ENCODE data around the gene PTCD2. TPM values are rescaled to one million over a fixed set of nuclear protein-coding genes. Genes with fewer than 3 reads are reported as not detected.

PTCD2 gene
- total and polyA plus RNA-seq, 9 of the 15 experiments (the other 6 are each of a cell fraction or from before 2014, with no cell fraction given), result 11.9 to 28.5 (median 18.6) TPM

DNA sequence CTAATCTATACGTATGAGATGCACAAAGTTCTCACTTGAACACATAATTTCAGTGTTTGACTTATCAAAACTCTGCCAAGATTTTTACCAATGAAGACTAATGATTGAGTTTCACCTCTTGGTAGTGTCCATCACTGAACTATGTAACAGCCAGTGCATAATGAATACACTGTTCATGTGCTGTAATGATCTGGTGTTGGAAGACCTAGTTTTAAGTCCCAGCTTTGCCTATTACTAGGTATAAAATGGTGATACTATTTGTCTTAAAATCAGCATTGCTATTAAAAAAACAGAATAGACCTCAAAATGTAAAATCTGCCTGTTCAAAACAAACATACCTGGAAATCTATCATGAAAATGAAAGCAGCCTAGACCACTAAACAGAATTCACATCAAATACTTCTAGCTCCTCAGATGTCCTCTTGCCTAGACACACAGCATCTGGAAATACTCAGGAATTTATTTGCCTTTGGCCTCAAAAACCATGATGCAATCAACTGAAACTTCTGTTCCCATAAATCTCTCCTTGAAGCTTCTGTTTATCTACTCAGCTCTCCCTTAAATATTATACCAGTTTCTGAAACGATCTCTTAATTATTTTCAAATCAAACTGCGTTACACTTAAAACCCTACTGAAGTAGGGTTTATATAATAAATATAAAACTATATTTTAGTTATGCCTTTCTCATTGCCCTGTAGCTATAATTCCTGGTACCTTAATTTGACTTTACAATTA lies 38.2 kb upstream of the PTCD2 start (continued):
- peak; percentile 16; the same call in 1 of the 2 replicates for TF ChIP-seq HDAC2 (IDR thresholded peaks at IDR 0.05)
- no peak for TF ChIP-seq MAFF (IDR thresholded peaks at IDR 0.05; ENCODE audit: low read length)
- no peak for TF ChIP-seq NR1H2 (CRISPR knock-in tag; IDR thresholded peaks at IDR 0.05)
- no peak for TF ChIP-seq ATF1 (CRISPR knock-in tag; IDR thresholded peaks at IDR 0.05)
- no peak for TF ChIP-seq ATF1 (tag; IDR thresholded peaks at IDR 0.05)
- TF ChIP-seq PML (IDR thresholded peaks at IDR 0.05; ENCODE audit: low read length), result peak; percentile 42; the same call in 1 of the 2 replicates
- TF ChIP-seq BDP1 (IDR thresholded peaks at IDR 0.05; ENCODE audit: insufficient read depth, insufficient read length), result no peak
- TF ChIP-seq FOSL1 (tag; conservative IDR thresholded peaks at IDR 0.05), result no peak
- TF ChIP-seq MEF2D (tag; conservative IDR thresholded peaks at IDR 0.05; ENCODE audit: low read depth), result no peak
- TF ChIP-seq, protein P1, sequence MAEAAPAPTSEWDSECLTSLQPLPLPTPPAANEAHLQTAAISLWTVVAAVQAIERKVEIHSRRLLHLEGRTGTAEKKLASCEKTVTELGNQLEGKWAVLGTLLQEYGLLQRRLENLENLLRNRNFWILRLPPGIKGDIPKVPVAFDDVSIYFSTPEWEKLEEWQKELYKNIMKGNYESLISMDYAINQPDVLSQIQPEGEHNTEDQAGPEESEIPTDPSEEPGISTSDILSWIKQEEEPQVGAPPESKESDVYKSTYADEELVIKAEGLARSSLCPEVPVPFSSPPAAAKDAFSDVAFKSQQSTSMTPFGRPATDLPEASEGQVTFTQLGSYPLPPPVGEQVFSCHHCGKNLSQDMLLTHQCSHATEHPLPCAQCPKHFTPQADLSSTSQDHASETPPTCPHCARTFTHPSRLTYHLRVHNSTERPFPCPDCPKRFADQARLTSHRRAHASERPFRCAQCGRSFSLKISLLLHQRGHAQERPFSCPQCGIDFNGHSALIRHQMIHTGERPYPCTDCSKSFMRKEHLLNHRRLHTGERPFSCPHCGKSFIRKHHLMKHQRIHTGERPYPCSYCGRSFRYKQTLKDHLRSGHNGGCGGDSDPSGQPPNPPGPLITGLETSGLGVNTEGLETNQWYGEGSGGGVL (CRISPR knock-in tag; IDR thresholded peaks at IDR 0.05), result no peak
- TF ChIP-seq, protein P2, sequence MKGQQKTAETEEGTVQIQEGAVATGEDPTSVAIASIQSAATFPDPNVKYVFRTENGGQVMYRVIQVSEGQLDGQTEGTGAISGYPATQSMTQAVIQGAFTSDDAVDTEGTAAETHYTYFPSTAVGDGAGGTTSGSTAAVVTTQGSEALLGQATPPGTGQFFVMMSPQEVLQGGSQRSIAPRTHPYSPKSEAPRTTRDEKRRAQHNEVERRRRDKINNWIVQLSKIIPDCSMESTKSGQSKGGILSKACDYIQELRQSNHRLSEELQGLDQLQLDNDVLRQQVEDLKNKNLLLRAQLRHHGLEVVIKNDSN (CRISPR knock-in tag; IDR thresholded peaks at IDR 0.05), result no peak
- TF ChIP-seq COPS2 (conservative IDR thresholded peaks at IDR 0.05), result no peak
- TF ChIP-seq FOXK1 (CRISPR knock-in tag; IDR thresholded peaks at IDR 0.05; ENCODE audit: borderline replicate concordance), result no peak
- TF ChIP-seq TAF9B (IDR thresholded peaks at IDR 0.05; ENCODE audit: partially characterized antibody), result peak; percentile 33
- TF ChIP-seq KAT2B (IDR thresholded peaks at IDR 0.05; ENCODE audit: low read depth, low read length), result no peak
- no peak for TF ChIP-seq TAF15 (IDR thresholded peaks at IDR 0.05; ENCODE audit: low read depth, low read length)
- TF ChIP-seq MTA2 (IDR thresholded peaks at IDR 0.05; ENCODE audit: low read depth), result peak; percentile 50
- TF ChIP-seq IFI16 (CRISPR knock-in tag; IDR thresholded peaks at IDR 0.05), result no peak
- TF ChIP-seq SRSF3 (IDR thresholded peaks at IDR 0.05; ENCODE audit: insufficient read depth, low read length), result no peak
- TF ChIP-seq HNRNPUL1 (IDR thresholded peaks at IDR 0.05; ENCODE audit: low read length), result no peak
- peak; percentile 95 for TF ChIP-seq ATF7 (IDR thresholded peaks at IDR 0.05)
- TF ChIP-seq, protein P3, sequence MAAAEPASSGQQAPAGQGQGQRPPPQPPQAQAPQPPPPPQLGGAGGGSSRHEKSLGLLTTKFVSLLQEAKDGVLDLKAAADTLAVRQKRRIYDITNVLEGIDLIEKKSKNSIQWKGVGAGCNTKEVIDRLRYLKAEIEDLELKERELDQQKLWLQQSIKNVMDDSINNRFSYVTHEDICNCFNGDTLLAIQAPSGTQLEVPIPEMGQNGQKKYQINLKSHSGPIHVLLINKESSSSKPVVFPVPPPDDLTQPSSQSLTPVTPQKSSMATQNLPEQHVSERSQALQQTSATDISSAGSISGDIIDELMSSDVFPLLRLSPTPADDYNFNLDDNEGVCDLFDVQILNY (CRISPR knock-in tag; IDR thresholded peaks at IDR 0.05), result no peak
- TF ChIP-seq ZNF589 (CRISPR knock-in tag; IDR thresholded peaks at IDR 0.05; ENCODE audit: low read depth), result peak; percentile 77
- TF ChIP-seq IRF2 (CRISPR knock-in tag; IDR thresholded peaks at IDR 0.05), result no peak
- TF ChIP-seq POLR2B (IDR thresholded peaks at IDR 0.05; ENCODE audit: low read depth, partially characterized antibody), result peak; percentile 69
- TF ChIP-seq MEIS2 (IDR thresholded peaks at IDR 0.05; ENCODE audit: partially characterized antibody), result peak; percentile 99
- TF ChIP-seq MTF1 (CRISPR knock-in tag; IDR thresholded peaks at IDR 0.05; ENCODE audit: borderline replicate concordance), result no peak
